Measurements from ENCODE around the gene FAM187B.

FAM187B gene

GRCh38 chr19:35214766-35215422, 13.6 kb downstream of the FAM187B start:
- Histone ChIP-seq H4K20me1 (ENCODE audit: control insufficient read depth, insufficient read depth, low read depth, low read length) (no peaks in the 10 kb centered on the region), H3K4me1 (ENCODE audit: control insufficient read depth, low read length) (peaks cover 67% of the 10 kb centered on the region), H3K4me3 (ENCODE audit: low read length) (no peak overlapping the region), H3K9me2 (replicated peaks; ENCODE audit: control insufficient read depth, low read length) (no peaks in the 10 kb centered on the region), H3K27me3 (ENCODE audit: control insufficient read depth, low read length) (no peaks in the 10 kb centered on the region), H3K79me2 (ENCODE audit: control insufficient read depth, low read length) (no peaks in the 10 kb centered on the region), H3F3A (ENCODE audit: control insufficient read depth, insufficient read depth) (peaks cover 6% of the 10 kb centered on the region), H3K4me2 (ENCODE audit: low read length) (no peak overlapping the region), H3K27ac (ENCODE audit: low read depth, low read length) (no peak overlapping the region), H3K9me3 (ENCODE audit: control insufficient read depth, insufficient read depth, low read length) (peaks cover 9% of the 10 kb centered on the region; the same call in 1 of the 2 replicates), H3K36me3 (ENCODE audit: control insufficient read depth, low read length) (no peaks in the 10 kb centered on the region)
- TF ChIP-seq EZH2phosphoT487 (IDR thresholded peaks at IDR 0.05; ENCODE audit: borderline replicate concordance, low read length) (no peak), CTCF (IDR thresholded peaks at IDR 0.05; ENCODE audit: low read depth, low read length, poor library complexity, severe bottlenecking) (no peak)

GRCh38 chr19:35213663-35214632, 14.6 kb downstream of the FAM187B start:
- Histone ChIP-seq H3K79me2 (ENCODE audit: control insufficient read depth, low read length) (no peaks in the 10 kb centered on the region), H3K36me3 (ENCODE audit: control insufficient read depth, low read length) (no peaks in the 10 kb centered on the region), H3K4me2 (ENCODE audit: low read length) (peak overlapping the region; percentile 79), H3K4me3 (ENCODE audit: low read length) (peak overlapping the region; percentile 60), H4K20me1 (ENCODE audit: control insufficient read depth, insufficient read depth, low read depth, low read length) (no peaks in the 10 kb centered on the region), H3K9me3 (ENCODE audit: control insufficient read depth, insufficient read depth, low read length) (0 out of 2 replicates have a peak, but pooled peaks cover 3% of the 10 kb centered on the region), H3K4me1 (ENCODE audit: control insufficient read depth, low read length) (peaks cover 67% of the 10 kb centered on the region), H3K27ac (ENCODE audit: low read depth, low read length) (peak overlapping the region; percentile 50), H3K9me2 (replicated peaks; ENCODE audit: control insufficient read depth, low read length) (no peaks in the 10 kb centered on the region), H3K27me3 (ENCODE audit: control insufficient read depth, low read length) (no peaks in the 10 kb centered on the region), H3F3A (ENCODE audit: control insufficient read depth, insufficient read depth) (peaks cover 7% of the 10 kb centered on the region)
- TF ChIP-seq CTCF (IDR thresholded peaks at IDR 0.05; ENCODE audit: low read depth, low read length, poor library complexity, severe bottlenecking) = no peak
- TF ChIP-seq EZH2phosphoT487 (IDR thresholded peaks at IDR 0.05; ENCODE audit: borderline replicate concordance, low read length) = no peak

GRCh38 chr19:35212241-35212640, 16.3 kb downstream of the FAM187B start:
- TF ChIP-seq EZH2phosphoT487 (IDR thresholded peaks at IDR 0.05; ENCODE audit: borderline replicate concordance, low read length) = no peak
- Histone ChIP-seq H3F3A (ENCODE audit: control insufficient read depth, insufficient read depth) (peaks cover 14% of the 10 kb centered on the region), H3K27ac (ENCODE audit: low read depth, low read length) (peak overlapping the region; percentile 22), H3K4me1 (ENCODE audit: control insufficient read depth, low read length) (peaks cover 74% of the 10 kb centered on the region), H3K4me2 (ENCODE audit: low read length) (peak overlapping the region; percentile 54), H4K20me1 (ENCODE audit: control insufficient read depth, insufficient read depth, low read depth, low read length) (no peaks in the 10 kb centered on the region), H3K9me2 (replicated peaks; ENCODE audit: control insufficient read depth, low read length) (no peaks in the 10 kb centered on the region), H3K9me3 (ENCODE audit: control insufficient read depth, insufficient read depth, low read length) (no peaks in the 10 kb centered on the region), H3K27me3 (ENCODE audit: control insufficient read depth, low read length) (no peaks in the 10 kb centered on the region), H3K79me2 (ENCODE audit: control insufficient read depth, low read length) (no peaks in the 10 kb centered on the region), H3K36me3 (ENCODE audit: control insufficient read depth, low read length) (no peaks in the 10 kb centered on the region), H3K4me3 (ENCODE audit: low read length) (peak overlapping the region; percentile 15)
